NCI-H146 treated with DMSO at 0.1 percent for 48 hours (cell line): Measurements from ENCODE around the gene KCNIP3.

Experiments used
- DNase-seq: peaks from one replicate; lab custom pipeline; 2025; ENCODE audit not compliant: unreplicated experiment; lab: John Stamatoyannopoulos, UW

Gene KCNIP3

DNA sequence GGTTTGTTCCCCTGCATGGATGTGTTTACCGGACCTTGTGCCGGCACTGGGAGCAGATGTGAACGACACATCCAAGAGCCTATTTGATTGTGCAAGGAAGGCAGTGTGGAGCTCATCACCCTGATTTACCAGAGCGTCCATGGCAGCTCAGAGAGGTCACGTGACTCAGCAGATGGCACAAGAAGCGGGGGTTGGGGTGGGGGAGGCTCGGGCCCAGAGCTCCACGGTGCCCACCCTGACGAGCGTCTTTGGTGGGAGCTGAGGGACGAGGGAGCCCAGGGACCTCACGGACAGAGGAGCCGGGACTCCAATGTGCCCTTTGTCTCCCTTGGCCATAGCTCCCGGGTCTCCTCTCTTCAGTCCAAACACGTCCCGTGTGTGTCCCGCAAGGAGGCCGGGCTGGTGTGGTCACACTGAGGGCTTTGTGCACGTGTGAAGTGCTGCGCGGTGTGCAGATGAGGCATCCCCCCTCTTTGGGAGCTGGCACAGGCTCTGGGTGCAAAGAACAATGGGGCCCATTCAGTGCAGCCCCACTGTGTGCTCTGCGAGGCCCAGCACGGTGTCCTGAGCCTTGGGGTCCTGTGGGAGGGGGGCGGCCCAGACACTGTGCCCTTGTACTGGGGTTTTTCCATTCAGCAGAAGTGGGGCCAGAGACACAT is 15.5 kb downstream of the KCNIP3 start:
- no peak for DNase-seq

DNA sequence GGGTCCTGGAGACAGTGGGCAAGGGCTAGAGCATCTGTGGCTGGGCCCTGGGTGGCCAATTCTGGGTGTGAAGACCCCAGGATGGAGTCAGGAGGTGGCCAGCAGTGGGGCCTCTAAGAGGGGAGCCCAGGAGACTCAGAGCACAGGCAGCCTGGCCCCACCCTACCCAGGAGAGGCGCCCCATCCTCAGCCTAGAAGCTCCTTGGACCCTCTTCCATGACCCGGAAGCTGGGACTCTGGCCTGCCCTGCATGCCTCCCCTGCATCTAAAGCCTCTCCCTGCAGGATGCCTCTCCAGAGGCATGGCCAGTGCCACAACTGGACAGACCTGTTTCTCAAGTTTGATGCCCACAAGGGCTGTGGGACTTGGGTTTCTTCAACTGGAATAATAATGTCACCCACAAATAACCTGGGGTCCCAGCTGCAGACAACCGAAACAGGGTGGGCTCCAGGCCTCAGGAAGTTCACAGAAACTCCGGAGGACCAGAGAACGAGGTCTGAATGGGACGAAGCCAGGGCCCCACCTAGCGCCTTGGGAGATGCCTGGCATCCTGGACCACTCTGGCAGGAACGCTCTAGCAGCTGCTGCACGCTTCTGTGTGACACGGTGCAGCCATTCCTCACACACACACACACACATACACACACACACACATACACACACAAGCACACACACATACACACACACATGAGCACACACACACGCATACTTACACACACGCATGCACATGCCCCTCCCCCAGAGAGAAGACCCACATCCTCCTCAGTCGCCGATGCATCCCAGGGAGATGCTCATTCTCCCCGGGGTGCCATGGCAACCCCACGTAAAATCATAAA is 16.4 kb downstream of the KCNIP3 start:
- DNase-seq, result no peak

DNA sequence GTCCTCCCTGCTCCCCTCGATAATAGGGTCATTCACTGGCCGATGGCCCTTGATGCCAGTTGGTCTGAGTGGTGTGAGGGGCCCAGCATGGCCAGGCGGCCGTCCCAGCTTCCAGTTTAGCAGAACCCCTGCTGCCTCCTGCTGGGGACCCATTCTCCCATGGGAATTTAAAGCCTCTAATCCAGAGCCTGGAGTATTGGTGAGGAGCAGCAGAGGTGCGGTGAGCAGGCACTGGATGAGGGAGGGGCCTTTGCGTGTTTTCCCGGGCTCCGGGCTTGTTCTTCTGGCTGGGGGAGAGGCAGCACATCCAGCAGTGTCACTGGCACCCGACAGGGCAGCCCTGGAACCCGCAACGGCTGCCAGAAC is 17.4 kb downstream of the KCNIP3 start:
- no peak for DNase-seq

- DNase-seq, result no peak
Measured at GRCh38 chr2:95314964-95315611, 17.9 kb downstream of the KCNIP3 start.

- no peak for DNase-seq
Measured at GRCh38 chr2:95315801-95316411, 18.8 kb downstream of the KCNIP3 start.

GRCh38 chr2:95316466-95317122 is 19.4 kb downstream of the KCNIP3 start:
- no peak for DNase-seq

GRCh38 chr2:95317123-95317500 is 20.0 kb downstream of the KCNIP3 start:
- no peak for DNase-seq

GRCh38 chr2:95317665-95318425 is 20.7 kb downstream of the KCNIP3 start:
- no peak for DNase-seq

GRCh38 chr2:95318431-95319220 is 21.5 kb downstream of the KCNIP3 start:
- DNase-seq, result no peak

DNA sequence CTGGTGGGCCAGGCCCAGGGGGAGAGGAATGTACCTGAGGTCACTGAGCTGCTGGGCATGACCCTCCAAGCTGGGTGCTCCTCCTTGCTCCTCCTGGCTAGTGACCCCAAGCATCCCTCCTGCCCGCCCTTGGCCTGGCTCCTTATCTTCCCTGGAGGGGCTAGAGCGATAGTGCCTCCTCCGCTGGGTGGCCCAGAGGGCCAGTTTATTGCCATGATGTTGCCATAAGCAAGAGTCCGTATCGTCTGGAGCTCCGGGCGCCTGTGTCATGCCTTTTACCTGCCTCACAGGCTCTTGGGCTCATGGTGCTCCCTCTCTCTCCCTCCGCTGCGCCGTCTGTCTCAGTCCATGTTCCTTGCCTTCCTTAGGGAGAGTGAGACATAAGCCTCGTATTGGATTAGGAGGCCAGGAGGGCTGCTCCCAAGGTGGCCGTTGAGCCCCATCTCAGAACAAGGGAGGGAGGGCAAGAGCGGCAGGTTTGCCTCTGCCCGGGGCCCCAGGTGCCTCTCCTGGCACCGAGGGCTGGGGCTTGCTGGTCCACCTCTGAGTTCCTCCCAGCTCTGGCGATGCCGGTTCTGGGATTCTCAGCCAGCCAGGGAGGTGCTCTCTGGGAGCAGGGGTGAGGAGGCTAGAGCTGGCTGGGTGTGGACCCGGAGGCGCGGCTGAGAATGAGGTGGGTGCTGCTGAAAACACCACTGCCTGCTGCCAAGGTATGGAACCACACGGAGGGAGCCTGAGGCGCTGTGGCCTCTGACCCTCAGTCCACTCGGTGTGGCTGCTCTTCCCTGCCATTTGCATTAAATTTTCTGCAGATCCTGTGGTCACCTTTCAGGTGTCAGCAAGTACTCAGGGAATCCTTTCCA is 22.6 kb downstream of the KCNIP3 start:
- no peak for DNase-seq

- no peak for DNase-seq
Measured at GRCh38 chr2:95320344-95320712, 23.2 kb downstream of the KCNIP3 start.

- DNase-seq, result no peak
Measured at GRCh38 chr2:95320986-95321767, 24.0 kb downstream of the KCNIP3 start.

- peak; percentile 40 for DNase-seq
Measured at GRCh38 chr2:95323347-95324155, 26.4 kb downstream of the KCNIP3 start.

DNA sequence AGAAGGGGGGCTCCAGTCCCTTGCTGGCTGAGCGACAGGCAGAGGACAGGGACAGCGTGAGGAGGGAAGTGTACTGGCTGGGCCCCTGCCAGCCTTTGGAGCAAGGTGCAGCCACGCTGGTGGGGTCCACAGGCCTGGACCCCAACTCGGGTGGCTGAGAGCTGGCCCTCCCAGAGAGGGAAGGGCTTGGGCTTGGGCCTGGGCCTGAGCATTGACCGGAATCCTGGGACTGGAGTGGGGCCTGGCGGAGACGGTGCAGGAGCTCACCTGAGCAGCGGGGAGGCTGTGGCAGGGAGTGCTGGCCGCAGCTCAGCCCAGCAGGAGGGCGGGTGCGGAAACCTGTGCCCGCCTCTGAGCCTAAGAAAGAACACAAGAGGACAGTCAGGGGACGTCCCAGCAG is 27.9 kb downstream of the KCNIP3 start:
- DNase-seq, result no peak

GRCh38 chr2:95325590-95326432 is 28.7 kb downstream of the KCNIP3 start:
- DNase-seq, result no peak

DNA sequence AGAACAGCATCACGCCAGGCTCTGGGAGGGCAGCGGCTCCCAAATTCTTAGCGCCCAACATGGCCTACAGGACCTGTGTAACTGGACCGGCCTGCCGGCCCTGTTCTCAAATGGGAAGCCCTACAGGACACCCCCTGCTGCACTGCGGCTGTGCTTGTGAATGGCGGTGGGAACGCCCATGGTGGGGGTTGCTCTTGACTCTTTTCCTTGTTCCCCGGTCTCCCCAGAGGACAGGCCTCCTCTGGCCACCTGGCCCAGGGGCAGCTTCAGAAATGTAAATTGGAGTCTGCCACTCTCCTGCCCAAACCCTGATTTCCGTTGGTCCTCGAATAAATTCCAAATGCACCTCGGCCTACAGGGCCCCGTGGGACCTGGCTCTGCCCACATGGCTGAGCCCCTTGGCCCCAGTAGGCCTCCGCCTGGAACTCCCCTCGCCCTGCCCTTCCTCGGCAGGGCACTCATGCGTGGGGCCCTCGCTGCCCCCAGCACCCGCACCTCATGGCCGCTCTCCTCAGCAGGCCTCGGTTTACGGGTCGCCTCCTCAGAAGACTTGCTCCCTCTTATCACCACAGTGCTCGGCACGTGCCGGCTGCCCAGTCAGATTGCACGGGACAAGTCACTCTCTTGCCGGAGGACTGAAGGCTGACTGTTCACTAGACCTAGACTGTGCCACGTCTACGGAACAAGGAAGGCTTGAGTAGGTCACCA is 29.4 kb downstream of the KCNIP3 start:
- DNase-seq, result no peak
